GM12865 (cell line): ENCODE data around the gene FBXO31.
"Not testable (repeated sequence)": the region's sequence is repeated elsewhere in the genome, so short reads cannot be mapped to it uniquely, and the experiment has no call there.

Source experiments
- DNase-seq: peaks from one replicate; pipeline ENCODE4 v3.0.0; 2010; ENCODE audit warnings: low read depth
- H3K4me3 ChIP-seq: 2 replicates; pipeline ENCODE4 v1.5.1; 2011; ENCODE audit warnings: mild to moderate bottlenecking, low read depth, low read length, control low read depth
- TF ChIP-seq, protein P1 (sequence below): IDR thresholded peaks from 2 replicates; pipeline ENCODE4 v1.5.1; 2011; ENCODE audit warnings: low read length, control low read depth, low read depth, inconsistent platforms; ENCODE audit not compliant: insufficient read depth; ENCODE audit errors: missing control alignments

The FBXO31 gene

GRCh38 chr16:87391324-87391949 lies 7.9 kb upstream of the FBXO31 start:
- TF ChIP-seq, protein P1, sequence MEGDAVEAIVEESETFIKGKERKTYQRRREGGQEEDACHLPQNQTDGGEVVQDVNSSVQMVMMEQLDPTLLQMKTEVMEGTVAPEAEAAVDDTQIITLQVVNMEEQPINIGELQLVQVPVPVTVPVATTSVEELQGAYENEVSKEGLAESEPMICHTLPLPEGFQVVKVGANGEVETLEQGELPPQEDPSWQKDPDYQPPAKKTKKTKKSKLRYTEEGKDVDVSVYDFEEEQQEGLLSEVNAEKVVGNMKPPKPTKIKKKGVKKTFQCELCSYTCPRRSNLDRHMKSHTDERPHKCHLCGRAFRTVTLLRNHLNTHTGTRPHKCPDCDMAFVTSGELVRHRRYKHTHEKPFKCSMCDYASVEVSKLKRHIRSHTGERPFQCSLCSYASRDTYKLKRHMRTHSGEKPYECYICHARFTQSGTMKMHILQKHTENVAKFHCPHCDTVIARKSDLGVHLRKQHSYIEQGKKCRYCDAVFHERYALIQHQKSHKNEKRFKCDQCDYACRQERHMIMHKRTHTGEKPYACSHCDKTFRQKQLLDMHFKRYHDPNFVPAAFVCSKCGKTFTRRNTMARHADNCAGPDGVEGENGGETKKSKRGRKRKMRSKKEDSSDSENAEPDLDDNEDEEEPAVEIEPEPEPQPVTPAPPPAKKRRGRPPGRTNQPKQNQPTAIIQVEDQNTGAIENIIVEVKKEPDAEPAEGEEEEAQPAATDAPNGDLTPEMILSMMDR = no peak
- H3K4me3 ChIP-seq = peak overlapping the region; percentile 73
- DNase-seq = no peak

DNA sequence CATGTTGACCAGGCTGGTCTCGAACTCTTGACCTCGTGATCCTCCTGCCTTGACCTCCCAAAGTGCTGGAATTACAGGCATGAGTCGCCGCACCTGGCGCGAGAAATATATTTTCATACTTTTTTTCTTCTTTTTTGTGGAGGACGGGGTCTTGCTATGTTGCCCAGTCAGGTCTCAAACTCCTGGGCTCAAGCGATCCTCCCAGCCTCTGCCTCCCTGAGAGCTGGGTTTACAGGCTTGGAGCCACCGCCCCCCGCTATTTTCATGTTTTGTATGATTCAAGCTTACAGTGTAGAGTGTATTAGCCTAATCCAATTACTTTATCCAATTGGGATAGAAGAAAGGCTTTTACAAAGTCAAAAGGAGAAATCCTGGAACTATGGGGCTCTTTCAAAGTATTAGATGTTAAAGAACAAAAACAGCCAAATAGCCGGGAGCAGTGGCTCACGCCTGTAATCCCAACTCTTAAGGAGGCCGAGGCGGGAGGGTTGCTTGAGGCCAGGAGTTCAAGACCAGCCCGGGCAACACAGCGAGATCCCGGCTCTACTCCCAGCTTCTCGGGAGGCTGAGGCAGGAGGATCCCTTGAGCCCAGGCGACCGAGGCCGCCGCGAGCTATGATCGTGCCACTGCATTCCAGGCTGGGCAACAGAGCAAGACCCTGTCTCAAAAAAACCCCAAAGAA lies 7.2 kb upstream of the FBXO31 start:
- DNase-seq = no peak
- H3K4me3 ChIP-seq = peak overlapping the region; percentile 73
- TF ChIP-seq, protein P1 = no peak

DNA sequence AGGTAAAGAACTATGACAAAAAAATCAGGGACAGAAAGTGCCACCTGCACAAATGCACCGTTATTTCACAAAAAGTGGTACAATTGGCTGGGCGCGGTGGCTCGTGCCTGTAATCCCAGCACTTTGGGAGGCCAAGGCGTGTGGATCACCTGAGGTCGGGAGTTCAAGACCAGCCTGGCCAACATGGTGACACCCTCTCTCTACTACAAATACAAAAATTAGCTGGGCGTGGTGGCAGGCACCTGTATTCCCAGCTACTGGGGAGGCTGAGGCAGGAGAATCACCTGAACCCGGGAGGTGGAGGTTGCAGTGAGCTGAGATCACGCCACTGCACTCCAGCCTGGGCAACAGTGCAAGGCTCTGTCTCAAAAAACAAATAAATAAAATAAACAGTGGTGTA lies 6.3 kb upstream of the FBXO31 start:
- not testable (repeated sequence) for DNase-seq, H3K4me3 ChIP-seq

- no peak for DNase-seq
Measured at GRCh38 chr16:87389245-87389644, 5.7 kb upstream of the FBXO31 start.

DNA sequence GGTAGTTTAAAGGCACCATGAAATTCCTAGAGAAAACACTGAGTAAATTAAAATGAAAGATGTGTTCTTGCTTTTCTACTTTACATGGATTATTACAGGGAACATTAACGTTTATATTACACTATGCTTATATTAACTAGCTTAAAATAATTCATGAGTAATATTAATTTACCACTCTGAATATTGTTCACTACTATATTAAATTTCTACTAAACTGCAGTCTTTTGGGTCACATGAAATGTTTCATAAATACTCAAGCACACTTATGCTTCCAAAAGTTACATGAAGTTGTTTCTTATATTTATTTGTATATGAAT lies 5.2 kb upstream of the FBXO31 start:
- H3K4me3 ChIP-seq = peak overlapping the region; percentile 40
- no peak for DNase-seq
- TF ChIP-seq, protein P1 = no peak

More at GRCh38 chr16:87389245-87389644, 5.7 kb upstream of the FBXO31 start:
- TF ChIP-seq, protein P1 = no peak
- no peak overlapping the region for H3K4me3 ChIP-seq

GRCh38 chr16:87387942-87388817 lies 4.6 kb upstream of the FBXO31 start:
- TF ChIP-seq, protein P1 = no peak
- H3K4me3 ChIP-seq = peak overlapping the region; percentile 40
- peak; percentile 98 for DNase-seq

- H3K4me3 ChIP-seq = peak overlapping the region; percentile 52
- DNase-seq = not testable (repeated sequence)
Measured at GRCh38 chr16:87384875-87385167, 1.2 kb upstream of the FBXO31 start.
